Measurements from ENCODE around the gene SCAMP1. TPM values are rescaled to one million over a fixed set of nuclear protein-coding genes. Genes with fewer than 3 reads are reported as not detected.

Gene SCAMP1
- total and polyA plus RNA-seq, 2 of the 8 experiments (the other 6 are each of a cell fraction or from before 2014, with no cell fraction given) = 18.6 to 55.9 TPM

DNA sequence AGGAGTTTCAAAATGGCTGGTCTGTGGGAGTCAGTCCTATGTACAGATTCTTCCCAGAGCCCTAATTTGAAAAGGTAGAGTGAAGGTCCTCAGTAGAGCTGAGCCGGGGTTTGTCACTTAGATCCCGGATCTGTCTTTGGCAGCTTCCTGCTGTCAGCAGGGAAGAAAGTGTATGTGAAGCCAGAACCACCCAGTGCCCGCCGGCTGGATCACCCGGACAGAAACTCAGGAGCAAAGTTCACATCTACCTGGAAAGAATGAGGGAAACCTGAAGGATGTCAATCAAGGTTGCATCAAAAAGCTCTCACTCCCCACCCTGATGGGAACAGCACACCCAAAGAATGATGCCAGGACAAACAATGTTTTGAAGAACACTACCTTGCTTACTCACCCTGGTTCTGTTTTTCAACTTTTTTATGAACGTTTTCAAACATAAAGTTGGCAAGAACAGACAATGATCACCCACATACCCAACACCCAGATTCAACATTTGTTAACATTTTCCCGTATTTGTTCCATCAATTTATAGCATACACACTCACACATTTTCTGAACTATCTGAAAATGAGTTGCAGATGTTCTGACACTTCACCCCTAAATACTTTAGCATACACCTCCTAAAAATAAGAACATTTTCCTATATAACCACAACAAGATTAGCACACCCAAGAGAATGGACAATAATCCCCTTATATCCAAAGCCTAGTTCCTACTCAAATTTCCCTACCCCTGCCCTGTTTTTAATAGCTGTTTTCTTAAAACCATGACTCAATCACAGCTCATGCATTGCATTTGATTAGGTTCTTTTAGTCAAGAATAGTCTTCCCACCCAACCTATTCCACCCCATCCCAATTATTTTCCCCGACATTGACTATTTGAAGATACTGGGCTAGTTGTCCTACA, 154.3 kb downstream of the SCAMP1 start (continued):
- TF ChIP-seq JUN (IDR thresholded peaks at IDR 0.05; ENCODE audit: low read depth, low read length) (no peak), RAD21 (IDR thresholded peaks at IDR 0.05 in 1 of 2, conservative IDR thresholded peaks at IDR 0.05 in 1 of 2; ENCODE audit: low read depth in 2 of 2, low read length in 2 of 2) (no peak), CHD7 (IDR thresholded peaks at IDR 0.05; ENCODE audit: insufficient replicate concordance, low read length) (no peak), PHF8 (conservative IDR thresholded peaks at IDR 0.05; ENCODE audit: low read depth, low read length) (no peak), POLR2AphosphoS5 (IDR thresholded peaks at IDR 0.05; ENCODE audit: low read depth, low read length) (no peak), CBX5 (IDR thresholded peaks at IDR 0.05; ENCODE audit: low read depth, low read length) (no peak), CHD1 (IDR thresholded peaks at IDR 0.05; ENCODE audit: low read depth, low read length) (no peak)
